Nucleus accumbens (tissue), 56 donors: ENCODE data around the gene ASB2.
A peak's percentile ranks its signal among the peaks of the same experiment; 100 is the strongest.

Experiments
- DNase-seq, 56 donors: peaks; one replicate each; lab custom pipeline; 2025; lab: John Stamatoyannopoulos, UW

ASB2 gene

DNA sequence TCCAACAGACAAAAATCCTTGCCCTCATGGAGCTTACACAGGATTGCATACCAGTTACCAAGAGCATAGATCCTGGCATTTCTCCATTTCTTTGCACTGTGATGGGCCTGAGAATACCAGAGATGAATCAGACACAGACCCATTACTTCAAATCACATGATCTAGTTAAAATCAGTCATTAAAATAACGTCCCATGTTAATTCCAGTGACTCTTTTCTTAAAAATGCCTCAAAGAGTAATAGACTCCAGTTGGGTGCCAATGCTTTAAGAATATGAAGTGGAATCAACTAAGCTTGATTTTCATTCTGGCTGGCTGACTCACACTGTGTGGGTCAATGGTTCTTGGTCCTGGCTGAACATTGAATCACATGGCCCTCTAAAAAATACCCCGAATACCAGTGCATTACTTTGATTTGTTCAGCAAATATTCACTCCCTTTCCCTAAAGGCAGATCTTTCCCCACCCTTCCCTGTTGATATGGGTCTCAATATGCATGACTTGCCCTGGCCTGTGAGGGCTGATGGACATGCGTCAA lies 11.0 kb downstream of the ASB2 start:
- no peak for DNase-seq

- DNase-seq = no peak
These were observed 11.5 kb downstream of the ASB2 start for GRCh38 chr14:93964820-93965286.

GRCh38 chr14:93964281-93964680 lies 12.1 kb downstream of the ASB2 start:
- DNase-seq = no peak

GRCh38 chr14:93963692-93964091 lies 12.7 kb downstream of the ASB2 start:
- no peak for DNase-seq

DNA sequence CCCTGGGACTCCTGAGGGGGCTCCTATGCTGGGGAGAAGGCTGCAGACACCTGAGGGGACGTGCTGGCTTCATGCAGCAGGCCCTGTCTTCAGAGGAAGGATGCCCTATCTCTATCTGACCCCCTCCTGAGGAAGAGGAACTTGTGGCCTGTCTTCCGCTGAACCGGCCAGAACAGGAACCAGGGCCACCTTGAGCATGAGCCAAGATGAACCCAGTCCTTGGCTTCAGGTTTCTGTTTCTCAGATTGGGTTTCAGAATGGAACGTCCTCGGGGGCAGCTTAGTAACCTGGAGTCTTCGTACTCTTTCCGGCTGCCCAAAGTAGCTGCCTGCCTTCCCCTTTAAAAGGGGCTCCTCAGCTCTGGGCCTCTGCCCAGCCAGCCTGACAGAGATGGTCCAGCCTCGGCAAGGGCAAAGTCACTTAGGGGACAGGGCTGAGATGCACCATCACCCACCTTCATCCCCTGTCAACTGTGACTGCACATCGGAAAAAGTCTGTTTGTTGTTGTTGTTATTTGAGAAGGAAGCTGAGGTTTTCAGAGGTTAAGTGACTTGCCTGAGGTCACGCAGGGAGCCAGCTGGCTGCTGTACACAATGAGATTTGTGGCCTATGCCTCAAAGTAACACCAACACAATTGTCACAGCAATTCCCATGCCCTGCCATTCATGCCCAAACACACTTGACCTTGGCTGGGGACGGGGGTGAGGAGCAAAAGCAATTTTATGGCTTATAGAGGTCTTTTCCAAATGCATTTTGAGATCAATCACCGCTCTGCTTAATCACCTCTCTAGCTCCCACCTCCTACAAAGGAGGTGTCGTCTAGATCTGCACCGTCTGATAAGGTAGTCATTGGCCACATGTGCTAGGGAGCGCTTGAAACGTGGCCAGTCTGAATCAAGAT lies 13.4 kb downstream of the ASB2 start:
- peak in 8 of 56 donors; percentile 7 to 35 (median 15) for DNase-seq

DNA sequence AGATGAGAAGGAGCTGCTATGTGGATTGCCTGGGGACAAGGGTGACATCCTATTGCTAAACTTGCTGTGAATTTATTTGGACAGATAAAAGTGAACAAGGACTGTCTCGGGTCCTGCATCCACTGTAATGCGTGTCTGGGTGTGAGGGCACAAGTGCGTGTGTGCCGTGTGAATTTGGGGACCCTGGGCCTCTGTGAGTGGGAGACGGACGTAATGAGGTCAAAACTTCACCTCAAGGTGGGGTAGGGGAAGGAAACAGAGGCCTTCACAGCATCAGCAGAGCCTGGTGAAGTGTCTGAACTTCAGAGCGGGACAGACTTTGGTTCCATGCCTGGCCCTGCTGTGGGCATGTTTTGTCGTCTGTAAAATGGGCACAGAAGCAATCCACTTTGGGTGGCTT lies 14.8 kb downstream of the ASB2 start:
- no peak for DNase-seq

- no peak for DNase-seq
These were observed 15.5 kb downstream of the ASB2 start for GRCh38 chr14:93960774-93961438.

DNA sequence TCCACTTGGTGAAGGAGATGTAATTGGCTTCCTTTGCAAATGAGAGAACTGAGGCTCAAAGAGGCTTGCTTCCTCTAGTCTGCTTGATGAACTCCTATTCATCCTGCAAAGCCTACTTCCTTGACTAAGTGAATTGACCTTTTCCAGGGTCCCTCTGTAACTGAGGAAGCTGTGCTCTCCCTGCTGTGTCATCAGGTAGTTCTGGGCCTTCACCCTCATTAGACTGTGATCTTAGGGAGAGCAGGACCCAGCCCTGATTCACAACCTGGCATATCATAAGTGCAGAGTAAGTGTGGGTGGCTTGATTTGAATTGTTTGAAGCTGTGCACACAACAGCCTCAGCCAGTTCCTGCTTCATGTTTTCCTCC lies 16.3 kb downstream of the ASB2 start:
- DNase-seq = no peak

DNA sequence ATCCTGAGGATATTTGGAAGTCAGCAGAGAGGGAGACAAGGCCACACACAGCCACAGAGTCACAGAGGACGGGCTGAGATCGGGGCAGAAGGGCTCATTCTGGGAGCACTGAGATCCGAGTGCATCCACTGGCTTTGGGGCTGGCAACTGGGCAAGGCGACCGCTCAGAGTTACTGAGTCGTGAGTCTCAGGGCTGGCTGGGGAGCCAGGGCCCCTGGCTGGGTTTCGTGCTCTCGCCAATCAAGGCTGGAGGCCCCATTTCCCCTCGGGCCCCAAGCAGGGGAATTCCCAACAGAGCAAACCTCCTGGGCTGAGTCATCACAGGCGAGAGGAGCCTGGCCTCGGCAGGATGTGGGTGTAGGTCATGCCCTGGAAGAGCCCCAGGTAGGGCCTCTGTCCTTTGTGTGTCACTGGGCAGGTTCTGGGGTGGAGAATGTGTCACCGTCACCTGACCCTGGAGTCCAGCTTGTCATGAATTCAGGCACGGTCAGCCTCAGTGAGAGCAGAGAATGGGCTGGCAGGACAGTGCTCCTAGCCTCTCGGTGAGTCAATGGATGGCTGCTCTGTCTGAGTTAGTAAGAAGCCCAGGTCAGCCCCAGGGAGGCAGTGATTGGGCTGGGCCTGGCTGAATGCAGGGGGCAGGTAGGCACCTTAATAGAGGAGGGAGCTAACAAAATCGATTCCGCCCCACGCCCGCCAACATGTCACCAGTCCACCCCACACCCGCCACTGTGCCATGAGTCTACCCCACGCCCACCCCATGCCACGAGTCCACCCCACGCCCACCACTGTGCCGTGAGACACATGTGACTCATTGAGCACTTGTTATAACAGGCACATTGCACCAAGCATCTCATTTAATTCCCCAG lies 16.9 kb downstream of the ASB2 start:
- peak in 3 of 56 donors; percentile 17 to 66 (median 25) for DNase-seq

GRCh38 chr14:93958567-93959238 lies 17.7 kb downstream of the ASB2 start:
- DNase-seq = no peak

DNA sequence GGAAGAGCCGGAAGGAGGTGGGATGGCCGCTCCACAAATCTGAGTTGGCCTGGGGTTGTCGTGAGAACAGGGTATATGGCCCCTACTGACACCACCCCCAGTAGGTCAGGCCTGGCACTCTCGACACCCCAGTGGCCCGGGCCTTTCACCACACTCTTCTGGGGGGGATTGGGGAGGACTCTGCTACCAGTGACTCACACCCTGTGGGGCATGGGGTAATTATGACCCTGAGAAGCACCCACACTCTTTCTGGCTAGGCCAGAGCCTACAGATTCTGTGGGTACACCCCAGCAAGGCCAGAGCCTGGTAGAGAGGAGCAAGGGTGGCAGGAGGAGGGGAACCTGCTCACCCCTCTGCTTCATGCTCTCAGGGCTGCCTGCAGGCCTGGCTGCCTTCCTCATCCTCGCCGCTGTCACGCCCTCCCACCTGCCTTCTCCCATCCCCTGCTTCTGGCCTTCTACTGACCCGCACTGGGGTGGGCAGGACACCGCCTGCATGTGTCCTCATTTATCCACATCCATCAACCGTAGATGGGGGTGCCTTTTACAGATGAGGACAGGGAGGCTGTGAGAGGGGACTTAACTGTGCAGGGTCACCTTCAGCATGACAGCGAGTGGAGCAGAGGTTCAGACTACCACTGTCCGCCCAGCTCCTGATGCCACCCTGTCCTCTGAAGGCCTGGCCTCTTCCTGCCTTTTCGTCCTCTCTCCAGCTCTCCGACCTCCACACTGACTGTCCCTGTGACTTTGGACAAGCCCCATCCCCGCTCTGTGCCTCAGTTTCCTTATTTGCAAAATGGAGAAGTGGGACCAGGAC lies 18.4 kb downstream of the ASB2 start:
- no peak for DNase-seq

GRCh38 chr14:93957333-93957710 lies 19.0 kb downstream of the ASB2 start:
- no peak for DNase-seq

GRCh38 chr14:93956514-93957332 lies 19.6 kb downstream of the ASB2 start:
- no peak for DNase-seq

- no peak for DNase-seq
These were observed 20.4 kb downstream of the ASB2 start for GRCh38 chr14:93955850-93956481.

GRCh38 chr14:93954900-93955849 lies 21.2 kb downstream of the ASB2 start:
- peak in 1 of 56 donors; percentile 17 for DNase-seq

DNA sequence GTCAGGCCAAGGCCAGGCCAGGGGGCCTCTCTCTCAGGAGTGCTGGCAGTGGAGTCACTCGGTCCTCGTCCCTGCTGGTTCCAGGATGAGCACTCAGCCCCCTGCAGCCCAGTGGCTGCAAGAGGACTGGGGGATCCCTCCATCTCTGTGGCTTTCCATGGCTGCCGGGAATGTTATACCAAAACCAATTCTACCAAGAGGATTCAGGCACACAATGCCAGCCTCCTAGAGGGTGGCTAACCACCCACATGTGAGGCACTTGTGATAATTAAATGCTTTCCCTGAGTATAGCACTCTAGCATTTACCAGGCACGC lies 21.9 kb downstream of the ASB2 start:
- DNase-seq = no peak
